Dermis lymphatic vessel endothelial cell (primary cell): ENCODE data around the gene PLAAT1. TPM values are rescaled to one million over a fixed set of nuclear protein-coding genes. Genes with fewer than 3 reads are reported as not detected.

Experiments used
- total RNA-seq: library from RNA; depleted of rRNA; stranded (reverse); fragments of >200 nt; gene quantifications from 2 replicates; pipeline ENCODE4 v1.2.1, GENCODE V29; 2014

PLAAT1 gene
- total RNA-seq: 0.09 TPM in 1 of 2 replicates, not detected in the other

DNA sequence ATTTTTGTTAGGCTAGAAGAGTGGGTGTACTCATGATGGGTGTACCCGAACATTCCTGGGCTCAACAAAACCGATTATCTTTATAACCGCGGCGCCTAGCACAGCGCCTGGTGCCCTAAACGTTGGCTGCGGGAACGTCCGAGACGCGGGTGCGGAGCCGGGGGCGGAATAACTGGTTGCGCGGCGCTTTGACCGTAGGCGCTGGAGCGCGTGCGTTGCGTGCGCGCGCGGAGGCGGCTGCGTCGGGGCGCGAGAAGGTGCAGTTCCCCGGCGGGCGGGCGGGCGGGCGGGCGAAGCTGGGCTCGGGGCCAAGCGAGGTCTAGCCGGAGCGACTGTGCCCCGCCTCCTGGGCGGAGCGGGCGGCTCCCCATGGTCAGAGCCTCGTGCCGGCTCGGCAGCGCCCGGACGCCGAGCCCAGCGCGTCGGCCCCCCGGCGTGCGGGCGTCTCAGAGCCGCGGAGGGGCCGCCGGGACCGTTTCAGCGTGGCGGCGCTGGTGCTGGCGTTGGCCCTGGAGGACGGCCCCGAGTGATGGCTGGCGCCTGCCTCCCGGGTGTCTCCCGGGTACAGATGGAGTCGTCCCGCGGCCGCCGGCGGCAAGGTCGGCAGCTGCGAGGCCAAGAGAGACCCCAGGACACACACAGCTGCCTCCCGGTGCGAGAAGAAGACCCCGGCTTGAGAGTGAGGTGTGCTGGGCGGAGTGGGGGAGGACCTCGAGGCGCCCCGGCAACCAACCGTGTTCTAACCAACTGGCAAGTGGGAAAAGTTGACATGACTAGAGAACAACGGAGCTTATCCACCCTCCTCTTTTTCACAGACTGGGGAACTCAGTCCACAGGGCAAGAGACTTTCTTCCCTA lies at the start of gene PLAAT1:
Gene PLAAT1, plus strand, starts transcription at position 373 of the 857 bp plus-strand sequence. CDS start 14,429 bp downstream, outside the sequence.

Other genes with a start within 250 kb of the PLAAT1 start
- gene ATP13A5, start 137.5 kb downstream of the PLAAT1 start, total RNA-seq: not detected in 2 replicates